ENCODE results near the gene ADCY2. TPM values are rescaled to one million over a fixed set of nuclear protein-coding genes. Genes with fewer than 3 reads are reported as not detected.

ADCY2 gene
- total RNA-seq, 1 donor from 2014 or later = 2.4 TPM

- peak; percentile 53 for DNase-seq (ENCODE audit: low spot score)
Measured at GRCh38 chr5:7742241-7742656, 346.3 kb downstream of the ADCY2 start.

GRCh38 chr5:7745882-7746610 is 350.1 kb downstream of the ADCY2 start:
- DNase-seq (ENCODE audit: low spot score) = peak; percentile 60

GRCh38 chr5:7747728-7748127 is 351.8 kb downstream of the ADCY2 start:
- DNase-seq (ENCODE audit: low spot score) = no peak

GRCh38 chr5:7749626-7750025 is 353.7 kb downstream of the ADCY2 start:
- DNase-seq (ENCODE audit: low spot score) = no peak

GRCh38 chr5:7751874-7752273 is 355.9 kb downstream of the ADCY2 start:
- no peak for DNase-seq (ENCODE audit: low spot score)

- no peak for DNase-seq (ENCODE audit: low spot score)
Measured at GRCh38 chr5:7753181-7753580, 357.2 kb downstream of the ADCY2 start.

GRCh38 chr5:7753596-7753995 is 357.7 kb downstream of the ADCY2 start:
- no peak for DNase-seq (ENCODE audit: low spot score)

GRCh38 chr5:7754490-7754889 is 358.6 kb downstream of the ADCY2 start:
- no peak for DNase-seq (ENCODE audit: low spot score)

- DNase-seq (ENCODE audit: low spot score) = peak; percentile 32
Measured at GRCh38 chr5:7754997-7755596, 359.2 kb downstream of the ADCY2 start.

- DNase-seq (ENCODE audit: low spot score) = no peak
Measured at GRCh38 chr5:7755958-7756357, 360.0 kb downstream of the ADCY2 start.

GRCh38 chr5:7756453-7756852 is 360.5 kb downstream of the ADCY2 start:
- no peak for DNase-seq (ENCODE audit: low spot score)

GRCh38 chr5:7759257-7759871 is 363.4 kb downstream of the ADCY2 start:
- no peak for DNase-seq (ENCODE audit: low spot score)

GRCh38 chr5:7759951-7760580 is 364.1 kb downstream of the ADCY2 start:
- DNase-seq (ENCODE audit: low spot score) = no peak

GRCh38 chr5:7762267-7762666 is 366.3 kb downstream of the ADCY2 start:
- DNase-seq (ENCODE audit: low spot score) = no peak

GRCh38 chr5:7763621-7764072 is 367.7 kb downstream of the ADCY2 start:
- no peak for DNase-seq (ENCODE audit: low spot score)

- no peak for DNase-seq (ENCODE audit: low spot score)
Measured at GRCh38 chr5:7764452-7764851, 368.5 kb downstream of the ADCY2 start.

GRCh38 chr5:7770436-7770835 is 374.5 kb downstream of the ADCY2 start:
- no peak for DNase-seq (ENCODE audit: low spot score)

GRCh38 chr5:7772141-7772540 is 376.2 kb downstream of the ADCY2 start:
- no peak for DNase-seq (ENCODE audit: low spot score)

GRCh38 chr5:7773178-7773577 is 377.2 kb downstream of the ADCY2 start:
- no peak for DNase-seq (ENCODE audit: low spot score)

- DNase-seq (ENCODE audit: low spot score) = no peak
Measured at GRCh38 chr5:7776442-7776841, 380.5 kb downstream of the ADCY2 start.

GRCh38 chr5:7779019-7780005 is 383.4 kb downstream of the ADCY2 start:
- no peak for DNase-seq (ENCODE audit: low spot score)
